HFFc6 (cell line): ENCODE data around the gene TEAD4. TPM values are rescaled to one million over a fixed set of nuclear protein-coding genes. Genes with fewer than 3 reads are reported as not detected.

Experiments used
- DNase-seq: peaks from one replicate; pipeline ENCODE4 v3.0.0-alpha.2; 2018
- H3K27ac Mint-ChIP-seq: 2 replicates; pipeline ENCODE4 v1.8.0; 2020; ENCODE audit warnings: mild to moderate bottlenecking, mixed read lengths
- H3K27me3 Mint-ChIP-seq: 2 replicates; pipeline ENCODE4 v1.8.0; 2021; ENCODE audit warnings: mild to moderate bottlenecking, moderate library complexity, mixed read lengths; ENCODE audit not compliant: insufficient read depth
- H3K36me3 Mint-ChIP-seq: 2 replicates; pipeline ENCODE4 v1.8.0; 2021; ENCODE audit warnings: low read depth, mixed read lengths
- H3K4me1 Mint-ChIP-seq: 2 replicates; pipeline ENCODE4 v1.8.0; 2020; ENCODE audit warnings: low read depth, mixed read lengths
- H3K4me3 Mint-ChIP-seq: 2 replicates; pipeline ENCODE4 v1.8.0; 2020; ENCODE audit warnings: mild to moderate bottlenecking, moderate library complexity, mixed read lengths
- H3K9me3 Mint-ChIP-seq: 2 replicates; pipeline ENCODE4 v1.8.0; 2020; ENCODE audit warnings: mild to moderate bottlenecking, mixed read lengths
- total RNA-seq, 6 experiments: library from RNA; stranded (reverse); fragmentation: NEBNext Ultra II Directional; extraction: Animal tissue kit (Norgen Biotek cat#: 25700); gene quantifications; 2 replicates in 1 of 6; 3 replicates in 5 of 6; pipeline ENCODE4 v1.2.3, GENCODE V29; 2021
- TF ChIP-seq, protein P1 (sequence below): fragments of 200-600 bp; sonication (generic); IDR thresholded peaks from 2 replicates; pipeline ENCODE4 v1.5.0; 2021; ENCODE audit warnings: antibody characterized with exemption, mild to moderate bottlenecking

Gene TEAD4
- total RNA-seq, 6 experiments from 2014 or later, result 22.2 to 26.2 (median 24.7) TPM

DNA sequence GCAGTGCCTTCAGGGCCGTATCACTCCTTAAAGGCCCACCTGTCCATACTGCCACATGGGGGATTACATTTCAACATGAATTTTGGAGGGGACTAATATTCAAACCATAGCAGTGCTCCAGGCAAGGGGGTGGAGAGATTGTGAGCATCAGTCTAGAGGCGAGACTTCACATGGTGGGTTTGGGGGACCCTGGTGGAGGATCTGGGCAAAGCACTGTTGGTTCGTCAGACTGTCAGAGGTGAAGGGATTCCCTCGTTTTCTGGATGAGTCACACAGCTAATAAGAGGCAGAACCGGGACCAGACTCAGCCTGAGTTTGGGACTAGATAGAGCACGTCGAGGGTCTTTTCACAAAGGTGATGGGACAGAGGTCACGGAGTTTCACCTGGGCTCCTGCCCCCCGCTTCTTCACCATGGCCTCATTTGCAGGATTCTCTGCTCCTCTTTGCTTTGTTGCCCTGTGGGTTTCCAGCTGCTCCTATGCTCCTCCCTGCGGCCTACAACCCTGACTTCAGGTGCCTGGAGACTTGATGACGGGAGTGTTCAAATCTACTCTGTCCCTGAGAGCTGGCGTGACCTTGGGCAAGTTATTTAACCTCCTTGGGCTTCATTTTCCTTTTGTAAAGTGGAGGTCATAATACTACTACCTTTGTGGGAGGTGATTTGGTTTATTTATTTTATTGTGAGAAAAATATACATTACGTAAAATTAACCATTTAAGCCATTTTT is 41.5 kb downstream of the TEAD4 start:
- no peak for DNase-seq
- Mint-ChIP-seq H3K27ac (no peak overlapping the region), H3K4me1 (peaks cover 29% of the 10 kb centered on the region), H3K27me3 (peaks cover 2% of the 10 kb centered on the region), H3K9me3 (no peaks in the 10 kb centered on the region), H3K36me3 (peaks cover 5% of the 10 kb centered on the region; the same call in 1 of the 2 replicates), H3K4me3 (no peak overlapping the region)
- TF ChIP-seq, protein P1, sequence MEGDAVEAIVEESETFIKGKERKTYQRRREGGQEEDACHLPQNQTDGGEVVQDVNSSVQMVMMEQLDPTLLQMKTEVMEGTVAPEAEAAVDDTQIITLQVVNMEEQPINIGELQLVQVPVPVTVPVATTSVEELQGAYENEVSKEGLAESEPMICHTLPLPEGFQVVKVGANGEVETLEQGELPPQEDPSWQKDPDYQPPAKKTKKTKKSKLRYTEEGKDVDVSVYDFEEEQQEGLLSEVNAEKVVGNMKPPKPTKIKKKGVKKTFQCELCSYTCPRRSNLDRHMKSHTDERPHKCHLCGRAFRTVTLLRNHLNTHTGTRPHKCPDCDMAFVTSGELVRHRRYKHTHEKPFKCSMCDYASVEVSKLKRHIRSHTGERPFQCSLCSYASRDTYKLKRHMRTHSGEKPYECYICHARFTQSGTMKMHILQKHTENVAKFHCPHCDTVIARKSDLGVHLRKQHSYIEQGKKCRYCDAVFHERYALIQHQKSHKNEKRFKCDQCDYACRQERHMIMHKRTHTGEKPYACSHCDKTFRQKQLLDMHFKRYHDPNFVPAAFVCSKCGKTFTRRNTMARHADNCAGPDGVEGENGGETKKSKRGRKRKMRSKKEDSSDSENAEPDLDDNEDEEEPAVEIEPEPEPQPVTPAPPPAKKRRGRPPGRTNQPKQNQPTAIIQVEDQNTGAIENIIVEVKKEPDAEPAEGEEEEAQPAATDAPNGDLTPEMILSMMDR, result peak; percentile 43; the same call in 1 of the 2 replicates

GRCh38 chr12:3002646-3003045 is 43.4 kb downstream of the TEAD4 start:
- TF ChIP-seq, protein P1, result no peak
- H3K27ac Mint-ChIP-seq, result no peak overlapping the region
- no peaks in the 10 kb centered on the region; the same call in 1 of the 2 replicates for H3K27me3 Mint-ChIP-seq
- no peak for DNase-seq
- peaks cover 29% of the 10 kb centered on the region for H3K4me1 Mint-ChIP-seq
- H3K9me3 Mint-ChIP-seq, result no peaks in the 10 kb centered on the region
- peaks cover 5% of the 10 kb centered on the region; the same call in 1 of the 2 replicates for H3K36me3 Mint-ChIP-seq
- H3K4me3 Mint-ChIP-seq, result no peak overlapping the region

- no peak overlapping the region for H3K27ac Mint-ChIP-seq
These were observed 44.3 kb downstream of the TEAD4 start for GRCh38 chr12:3003357-3003992.

DNA sequence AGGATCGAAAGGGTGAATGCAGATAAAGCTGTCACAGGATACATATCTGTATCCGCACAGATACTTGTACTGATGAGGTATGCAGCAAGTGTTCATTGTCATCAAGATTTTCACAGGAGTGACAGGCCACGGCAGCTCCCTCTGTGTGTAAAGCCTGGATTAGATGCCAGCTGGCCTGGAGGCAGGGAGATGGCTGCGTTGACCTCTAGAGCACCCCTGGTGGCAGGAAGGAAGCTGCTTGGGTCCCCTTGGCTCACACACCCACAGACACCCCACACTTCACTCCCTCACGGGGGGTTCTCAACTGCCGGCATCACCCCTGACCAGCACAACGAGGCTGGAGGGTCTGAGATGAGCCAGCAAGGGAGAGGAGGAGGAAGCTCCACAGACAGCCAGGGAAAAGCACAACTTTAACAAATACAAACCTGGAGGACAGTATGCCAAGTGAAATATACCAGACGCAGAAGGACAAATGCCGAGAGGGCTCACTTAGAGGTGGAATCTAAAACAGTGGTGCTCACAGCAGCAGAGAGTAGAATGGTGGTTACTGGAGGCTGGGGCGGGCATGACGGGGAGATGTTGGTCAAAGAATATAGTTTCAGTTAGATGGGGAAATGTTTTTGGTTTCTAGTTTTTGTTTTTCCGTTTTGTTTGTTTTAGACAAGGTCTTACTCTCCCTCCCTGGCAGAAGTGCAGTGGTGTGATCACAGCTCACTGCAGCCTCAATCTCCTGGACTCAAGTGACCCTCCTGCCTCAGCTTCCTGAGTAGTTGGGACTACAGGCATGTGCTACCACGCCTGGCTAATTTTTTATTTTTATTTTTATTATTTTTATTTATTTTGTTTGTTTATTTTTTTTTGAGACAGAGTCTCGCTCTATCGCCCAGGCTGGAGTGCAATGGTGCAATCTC is 45.7 kb downstream of the TEAD4 start:
- H3K27ac Mint-ChIP-seq, result no peak overlapping the region

More at GRCh38 chr12:3003357-3003992, 44.3 kb downstream of the TEAD4 start:
- no peaks in the 10 kb centered on the region for H3K9me3 Mint-ChIP-seq
- TF ChIP-seq, protein P1, result no peak
- H3K4me3 Mint-ChIP-seq, result no peak overlapping the region
- DNase-seq, result no peak
- peaks cover 25% of the 10 kb centered on the region for H3K4me1 Mint-ChIP-seq
- peaks cover 5% of the 10 kb centered on the region; the same call in 1 of the 2 replicates for H3K36me3 Mint-ChIP-seq
- no peaks in the 10 kb centered on the region; the same call in 1 of the 2 replicates for H3K27me3 Mint-ChIP-seq

More for the DNA sequence above, 45.7 kb downstream of the TEAD4 start:
- peaks cover 11% of the 10 kb centered on the region for H3K4me1 Mint-ChIP-seq
- H3K36me3 Mint-ChIP-seq, result peaks cover 5% of the 10 kb centered on the region; the same call in 1 of the 2 replicates
- no peaks in the 10 kb centered on the region for H3K9me3 Mint-ChIP-seq
- no peak overlapping the region for H3K4me3 Mint-ChIP-seq
- TF ChIP-seq, protein P1, result peak; percentile 49
- H3K27me3 Mint-ChIP-seq, result no peaks in the 10 kb centered on the region; the same call in 1 of the 2 replicates
- DNase-seq, result no peak
